ENCODE data around the gene PJA2. TPM values are rescaled to one million over a fixed set of nuclear protein-coding genes. Genes with fewer than 3 reads are reported as not detected.

The PJA2 gene
- total and polyA plus RNA-seq, 2 of the 8 experiments (the other 6 are each of a cell fraction or from before 2014, with no cell fraction given) = 15.3 to 47.7 TPM

DNA sequence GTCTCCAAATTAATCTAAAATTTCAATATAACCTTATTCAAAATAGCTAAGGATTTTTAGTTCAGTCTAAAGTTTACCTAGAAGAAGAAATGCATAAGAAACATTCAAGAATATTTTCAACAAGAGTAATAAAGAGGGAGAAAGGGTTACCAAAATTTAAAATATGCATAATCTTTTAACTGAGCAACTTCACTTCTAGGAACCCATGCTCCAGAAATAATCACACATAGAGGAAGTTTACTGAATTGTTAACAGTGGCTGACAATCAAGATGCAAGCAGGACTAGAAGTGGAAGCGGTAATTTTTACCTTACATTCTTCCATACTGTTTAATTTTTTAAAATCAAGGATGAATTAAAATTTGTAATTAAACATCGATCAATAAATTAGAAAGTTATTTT is 1.9 kb downstream of the PJA2 start (continued):
- TF ChIP-seq BCL11A (IDR thresholded peaks at IDR 0.05; ENCODE audit: low read depth in 2 of 2, low read length in 2 of 2) (no peak), GTF2F1 (IDR thresholded peaks at IDR 0.05; ENCODE audit: borderline replicate concordance, low read depth, low read length) (no peak), TCF12 (IDR thresholded peaks at IDR 0.05; ENCODE audit: low read depth, low read length) (no peak), FOSL1 (IDR thresholded peaks at IDR 0.05; ENCODE audit: insufficient read depth, low read depth, low read length) (no peak), YY1 (IDR thresholded peaks at IDR 0.05; ENCODE audit: low read depth, low read length) (no peak)
- TF ChIP-seq, protein P1, sequence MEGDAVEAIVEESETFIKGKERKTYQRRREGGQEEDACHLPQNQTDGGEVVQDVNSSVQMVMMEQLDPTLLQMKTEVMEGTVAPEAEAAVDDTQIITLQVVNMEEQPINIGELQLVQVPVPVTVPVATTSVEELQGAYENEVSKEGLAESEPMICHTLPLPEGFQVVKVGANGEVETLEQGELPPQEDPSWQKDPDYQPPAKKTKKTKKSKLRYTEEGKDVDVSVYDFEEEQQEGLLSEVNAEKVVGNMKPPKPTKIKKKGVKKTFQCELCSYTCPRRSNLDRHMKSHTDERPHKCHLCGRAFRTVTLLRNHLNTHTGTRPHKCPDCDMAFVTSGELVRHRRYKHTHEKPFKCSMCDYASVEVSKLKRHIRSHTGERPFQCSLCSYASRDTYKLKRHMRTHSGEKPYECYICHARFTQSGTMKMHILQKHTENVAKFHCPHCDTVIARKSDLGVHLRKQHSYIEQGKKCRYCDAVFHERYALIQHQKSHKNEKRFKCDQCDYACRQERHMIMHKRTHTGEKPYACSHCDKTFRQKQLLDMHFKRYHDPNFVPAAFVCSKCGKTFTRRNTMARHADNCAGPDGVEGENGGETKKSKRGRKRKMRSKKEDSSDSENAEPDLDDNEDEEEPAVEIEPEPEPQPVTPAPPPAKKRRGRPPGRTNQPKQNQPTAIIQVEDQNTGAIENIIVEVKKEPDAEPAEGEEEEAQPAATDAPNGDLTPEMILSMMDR (IDR thresholded peaks at IDR 0.05; ENCODE audit: control extremely low read depth in 1 of 3, insufficient read depth in 1 of 3, low read depth in 1 of 3, low read length in 3 of 3) = no peak

Data from H1 (cell line).